ENCODE measurements around the gene ZNF75A.

The ZNF75A gene

GRCh38 chr16:3355589-3355988 lies 50.3 kb downstream of the ZNF75A start, which contains the start of gene OR2C1:
Gene OR2C1, plus strand, starts transcription at chr16:3355889. Its CDS starts 52 bp downstream, at chr16:3355941.
- H3K4me3 ChIP-seq (ENCODE audit: low read depth, low read length), result no peak within 1 kb of the TSS
- TF ChIP-seq, protein P1, sequence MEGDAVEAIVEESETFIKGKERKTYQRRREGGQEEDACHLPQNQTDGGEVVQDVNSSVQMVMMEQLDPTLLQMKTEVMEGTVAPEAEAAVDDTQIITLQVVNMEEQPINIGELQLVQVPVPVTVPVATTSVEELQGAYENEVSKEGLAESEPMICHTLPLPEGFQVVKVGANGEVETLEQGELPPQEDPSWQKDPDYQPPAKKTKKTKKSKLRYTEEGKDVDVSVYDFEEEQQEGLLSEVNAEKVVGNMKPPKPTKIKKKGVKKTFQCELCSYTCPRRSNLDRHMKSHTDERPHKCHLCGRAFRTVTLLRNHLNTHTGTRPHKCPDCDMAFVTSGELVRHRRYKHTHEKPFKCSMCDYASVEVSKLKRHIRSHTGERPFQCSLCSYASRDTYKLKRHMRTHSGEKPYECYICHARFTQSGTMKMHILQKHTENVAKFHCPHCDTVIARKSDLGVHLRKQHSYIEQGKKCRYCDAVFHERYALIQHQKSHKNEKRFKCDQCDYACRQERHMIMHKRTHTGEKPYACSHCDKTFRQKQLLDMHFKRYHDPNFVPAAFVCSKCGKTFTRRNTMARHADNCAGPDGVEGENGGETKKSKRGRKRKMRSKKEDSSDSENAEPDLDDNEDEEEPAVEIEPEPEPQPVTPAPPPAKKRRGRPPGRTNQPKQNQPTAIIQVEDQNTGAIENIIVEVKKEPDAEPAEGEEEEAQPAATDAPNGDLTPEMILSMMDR (IDR thresholded peaks at IDR 0.05; ENCODE audit: low read depth, low read length, missing control alignments), result no peak
- DNase-seq (ENCODE audit: low read depth), result no peak

DNA sequence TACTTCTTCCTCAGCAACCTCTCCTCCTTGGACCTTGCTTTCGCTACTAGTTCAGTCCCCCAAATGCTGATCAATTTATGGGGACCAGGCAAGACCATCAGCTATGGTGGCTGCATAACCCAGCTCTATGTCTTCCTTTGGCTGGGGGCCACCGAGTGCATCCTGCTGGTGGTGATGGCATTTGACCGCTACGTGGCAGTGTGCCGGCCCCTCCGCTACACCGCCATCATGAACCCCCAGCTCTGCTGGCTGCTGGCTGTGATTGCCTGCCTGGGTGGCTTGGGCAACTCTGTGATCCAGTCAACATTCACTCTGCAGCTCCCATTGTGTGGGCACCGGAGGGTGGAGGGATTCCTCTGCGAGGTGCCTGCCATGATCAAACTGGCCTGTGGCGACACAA lies 50.8 kb downstream of the ZNF75A start:
- no peak overlapping the region for H3K4me3 ChIP-seq (ENCODE audit: low read depth, low read length)
- TF ChIP-seq, protein P1 (IDR thresholded peaks at IDR 0.05; ENCODE audit: low read depth, low read length, missing control alignments), result no peak
- DNase-seq (ENCODE audit: low read depth), result no peak

- DNase-seq (ENCODE audit: low read depth), result no peak
- TF ChIP-seq, protein P1 (IDR thresholded peaks at IDR 0.05; ENCODE audit: low read depth, low read length, missing control alignments), result no peak
- no peak overlapping the region for H3K4me3 ChIP-seq (ENCODE audit: low read depth, low read length)
These were observed 53.6 kb downstream of the ZNF75A start for GRCh38 chr16:3358871-3359270.

DNA sequence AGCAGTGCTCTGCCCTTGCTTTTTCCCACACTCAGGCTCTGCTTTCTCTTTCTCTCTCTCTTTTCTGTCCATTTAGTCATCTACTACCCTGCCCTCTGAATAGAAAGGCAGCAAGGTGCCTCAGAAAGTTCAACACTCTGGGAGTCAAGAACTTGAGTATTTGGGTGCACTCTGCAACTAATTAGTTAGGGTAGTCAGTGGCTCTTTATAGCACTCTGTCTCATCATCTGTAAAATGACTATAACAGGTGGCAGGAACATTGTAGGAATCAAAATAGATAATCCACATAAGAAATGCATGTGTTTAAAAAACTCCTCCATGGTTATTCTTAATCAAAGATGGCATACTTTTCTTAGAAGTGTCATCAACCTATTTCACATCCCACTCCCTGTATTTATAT lies 57.6 kb downstream of the ZNF75A start:
- H3K4me3 ChIP-seq (ENCODE audit: low read depth, low read length), result no peak overlapping the region
- no peak for DNase-seq (ENCODE audit: low read depth)
- TF ChIP-seq, protein P1 (IDR thresholded peaks at IDR 0.05; ENCODE audit: low read depth, low read length, missing control alignments), result no peak

DNA sequence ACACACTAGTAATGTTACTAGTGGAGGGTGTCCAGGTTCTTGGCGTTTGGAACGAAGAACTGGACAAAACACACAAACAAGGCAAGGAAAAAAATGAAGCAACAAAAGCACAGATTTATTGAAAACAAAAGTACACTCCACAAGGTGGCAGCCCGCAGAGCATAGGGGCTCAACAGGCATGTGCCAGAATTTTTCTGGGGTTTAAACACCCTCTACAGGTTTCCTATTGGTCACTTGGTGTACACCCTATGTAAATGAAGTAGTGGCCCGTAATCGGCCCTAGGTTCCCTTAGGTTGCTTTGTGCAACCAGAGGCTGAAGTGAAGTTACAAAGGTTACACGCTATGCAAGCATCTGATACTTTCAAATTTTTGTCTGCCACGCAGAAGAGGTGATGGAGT lies 58.5 kb downstream of the ZNF75A start:
- no peak overlapping the region for H3K4me3 ChIP-seq (ENCODE audit: low read depth, low read length)
- no peak for DNase-seq (ENCODE audit: low read depth)
- TF ChIP-seq, protein P1 (IDR thresholded peaks at IDR 0.05; ENCODE audit: low read depth, low read length, missing control alignments), result no peak

DNA sequence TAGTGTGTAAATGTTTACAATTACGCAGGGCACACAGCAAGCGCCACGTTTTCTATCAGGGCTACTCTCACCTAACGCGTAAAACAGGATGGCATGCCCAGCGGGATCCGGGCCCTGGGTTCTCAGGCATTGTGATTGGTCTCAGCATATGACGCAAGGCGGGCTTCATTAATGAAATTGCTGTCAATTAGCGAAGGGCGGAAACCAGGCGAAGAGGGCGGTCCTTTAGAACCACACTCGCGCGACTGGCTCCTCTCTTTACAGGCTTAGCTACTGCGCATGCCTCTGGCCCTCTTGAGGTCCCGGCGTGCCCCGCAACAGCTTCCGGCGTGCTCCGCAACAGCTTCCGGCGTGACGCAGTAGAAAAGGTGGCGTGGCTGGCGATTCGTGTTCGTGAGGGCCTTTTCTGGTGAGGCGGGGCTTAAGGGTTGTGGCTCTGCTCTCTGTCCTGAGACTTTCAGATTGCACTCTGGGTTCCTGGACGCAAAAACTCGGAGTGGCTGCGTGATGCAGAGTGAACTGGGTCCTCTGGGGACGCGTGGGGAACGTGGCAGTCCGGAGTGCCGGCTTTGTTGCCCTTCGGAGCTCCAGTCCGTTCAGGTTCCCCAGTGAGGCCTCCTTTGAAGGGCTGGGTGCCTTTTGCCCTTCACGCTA lies 59.6 kb downstream of the ZNF75A start:
- TF ChIP-seq, protein P1 (IDR thresholded peaks at IDR 0.05; ENCODE audit: low read depth, low read length, missing control alignments), result no peak
- peak overlapping the region; percentile 18; the same call in 1 of the 2 replicates for H3K4me3 ChIP-seq (ENCODE audit: low read depth, low read length)
- DNase-seq (ENCODE audit: low read depth), result peak; percentile 25
